GM10266 (cell line): Measurements from ENCODE around the gene CCDC8.

Experiments used
- DNase-seq: peaks from one replicate; pipeline ENCODE4 v3.0.0; 2012; ENCODE audit errors: extremely low spot score
- CTCF ChIP-seq: IDR thresholded peaks from 2 replicates; pipeline ENCODE4 v1.5.1; 2012; ENCODE audit warnings: mild to moderate bottlenecking, low read depth; ENCODE audit not compliant: control insufficient read depth, insufficient read depth; ENCODE audit errors: missing control alignments

The CCDC8 gene

DNA sequence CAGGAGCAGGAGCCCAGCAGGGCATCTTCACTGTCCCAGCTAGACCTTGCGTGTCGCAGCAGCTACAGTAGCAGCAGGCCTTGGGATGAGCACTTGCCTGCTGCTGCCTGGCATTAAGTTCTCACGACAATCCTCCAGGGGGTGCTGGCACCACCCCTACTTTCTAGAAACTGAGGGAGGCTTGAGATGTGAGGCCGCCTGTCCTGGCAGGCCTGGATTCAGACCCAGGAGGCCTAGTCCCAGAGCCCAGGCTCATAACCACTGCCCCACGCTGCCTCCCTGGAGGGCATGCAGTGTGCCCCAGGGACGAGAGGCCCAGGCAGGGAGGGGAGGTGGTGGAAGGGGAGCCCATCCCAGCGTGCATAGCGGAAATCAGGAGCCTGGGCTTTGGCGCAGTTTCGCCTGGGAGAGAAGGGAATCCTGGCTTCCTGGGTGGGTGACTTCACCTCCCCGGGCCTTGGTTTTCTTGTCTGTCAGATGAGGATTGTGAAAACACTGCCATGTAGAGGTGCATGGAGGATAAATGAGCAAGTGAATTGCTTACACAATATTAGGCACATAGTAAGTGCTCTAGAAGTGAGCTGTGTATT, 40.4 kb downstream of the CCDC8 start:
- no peak for DNase-seq
- no peak for TF ChIP-seq CTCF

DNA sequence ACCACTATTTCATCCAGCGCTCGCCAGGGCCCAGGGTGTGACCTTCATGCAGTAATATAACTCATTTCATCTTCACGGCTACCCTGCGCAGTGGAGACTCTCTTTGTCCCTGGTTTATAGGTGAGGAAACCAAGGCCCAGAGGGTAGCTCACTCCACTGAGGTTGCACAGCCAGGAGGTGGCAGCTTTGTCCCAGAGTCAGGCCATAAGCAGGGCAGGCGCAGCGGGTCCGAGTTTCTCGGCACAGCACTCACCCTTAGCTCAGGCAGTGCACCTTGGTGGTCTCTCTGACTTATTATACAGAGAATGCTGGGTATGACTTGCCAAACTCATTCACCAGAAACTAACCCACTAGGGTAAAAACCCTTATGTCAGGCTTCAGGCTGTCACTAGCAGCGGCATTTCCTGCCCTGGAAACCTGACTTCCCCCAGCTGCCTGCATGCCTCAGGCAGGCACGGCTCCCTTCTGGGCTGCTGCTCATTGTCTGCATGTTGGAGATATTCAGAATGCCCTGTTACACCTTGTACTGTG, 41.9 kb downstream of the CCDC8 start:
- DNase-seq: no peak
- TF ChIP-seq CTCF: no peak

- TF ChIP-seq CTCF: no peak
Observed at GRCh38 chr19:46369817-46370216, 43.5 kb downstream of the CCDC8 start.

DNA sequence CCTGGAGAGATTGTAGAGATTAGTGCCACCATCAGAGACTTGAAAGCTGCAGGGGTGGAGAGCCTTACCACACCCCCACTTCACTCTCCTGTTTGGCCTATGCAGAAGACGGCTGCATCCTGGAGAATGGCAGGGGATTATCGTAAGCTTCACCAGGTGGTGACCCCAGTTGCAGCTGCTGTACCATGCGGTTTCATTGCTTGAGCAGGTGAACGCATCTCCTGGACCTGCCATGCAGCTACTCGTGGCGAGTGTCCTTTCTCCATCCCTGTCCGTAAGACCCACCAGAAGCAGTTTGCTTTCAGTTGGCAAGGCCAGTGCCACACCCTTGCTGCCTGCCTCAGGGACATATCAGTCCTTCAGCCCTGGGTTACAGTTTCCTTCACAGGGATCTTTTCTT, 45.2 kb downstream of the CCDC8 start:
- TF ChIP-seq CTCF: no peak
- no peak for DNase-seq

More at GRCh38 chr19:46369817-46370216, 43.5 kb downstream of the CCDC8 start:
- no peak for DNase-seq

DNA sequence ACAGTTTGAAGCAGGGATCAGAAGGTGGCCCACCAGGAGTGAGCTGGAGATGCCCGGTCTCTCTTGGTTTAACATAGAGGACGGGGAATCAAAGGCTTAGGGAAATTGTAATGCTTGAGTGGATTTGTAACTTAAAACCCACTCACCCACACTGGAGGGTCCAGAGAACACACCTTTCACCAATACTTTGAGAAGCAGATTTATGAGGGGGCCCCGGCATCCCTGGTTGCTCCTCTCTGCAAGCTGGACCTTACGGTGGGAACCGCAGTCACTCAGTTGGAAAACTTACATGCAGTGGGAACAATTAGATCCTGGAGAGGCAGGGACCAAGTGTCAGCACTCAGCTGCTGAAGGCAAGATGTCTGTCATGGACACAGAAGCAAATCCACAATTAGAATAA, 45.9 kb downstream of the CCDC8 start:
- no peak for DNase-seq
- no peak for TF ChIP-seq CTCF

DNA sequence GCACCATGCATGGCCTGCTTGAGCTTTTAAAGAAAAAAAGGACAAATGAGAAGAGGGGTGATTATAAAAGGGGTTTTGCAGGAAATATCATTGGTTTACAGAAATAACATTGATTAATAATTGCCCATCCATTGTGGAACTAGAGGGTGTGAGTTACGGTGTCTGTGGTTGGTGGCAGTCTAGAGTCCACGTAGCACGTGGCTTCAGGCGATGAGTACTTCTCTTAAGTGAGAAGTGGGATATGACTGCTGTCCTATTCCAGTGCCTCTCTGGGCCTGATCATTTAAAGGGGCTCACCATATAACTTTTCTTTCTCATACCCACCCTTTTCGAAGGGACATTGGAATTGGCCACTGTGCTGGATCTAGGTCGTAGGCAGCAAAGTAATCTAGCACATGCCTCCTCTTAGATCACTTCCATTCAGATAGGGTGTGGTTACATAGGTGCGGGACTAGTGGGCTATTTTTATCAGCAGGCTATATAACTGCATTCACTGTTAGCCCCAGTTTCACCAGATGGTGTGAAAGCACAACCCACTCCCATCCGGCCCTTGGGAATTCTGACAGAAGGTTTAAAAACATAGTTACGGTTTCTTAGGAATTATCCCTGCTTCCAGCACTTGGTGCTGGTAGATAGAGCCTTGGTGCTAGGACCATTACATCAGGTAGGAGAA, 46.6 kb downstream of the CCDC8 start:
- DNase-seq: no peak
- TF ChIP-seq CTCF: no peak

- DNase-seq: no peak
- no peak for TF ChIP-seq CTCF
Observed at GRCh38 chr19:46365561-46365960, 47.8 kb downstream of the CCDC8 start.
